Thoracic aorta (tissue), 2 donors: ENCODE results near the gene LSM7. TPM values are rescaled to one million over a fixed set of nuclear protein-coding genes. Genes with fewer than 3 reads are reported as not detected.

Source experiments
- ATAC-seq: fragments of 150-250 bp; one replicate; pipeline ENCODE4 v1.8.0; 2017; ENCODE audit warnings: low read depth; ENCODE audit not compliant: insufficient number of reproducible peaks, low FRiP score
- DNase-seq: peaks from one replicate; pipeline ENCODE4 v3.0.0-alpha.2; 2020; ENCODE audit warnings: low spot score
- H3K27ac ChIP-seq, 2 donors: fragments of 200-600 bp; sonication (generic); 1 replicate in 1 of 2; 2 replicates in 1 of 2; pipeline ENCODE4 v1.5.1; 2016; ENCODE audit warnings: mild to moderate bottlenecking in 2 of 2, moderate library complexity in 2 of 2
- H3K27me3 ChIP-seq: fragments of 200-600 bp; sonication (generic); replicated peaks from 2 replicates; pipeline ENCODE4 v1.6.0; 2016; ENCODE audit warnings: mild to moderate bottlenecking; ENCODE audit not compliant: insufficient read depth
- H3K36me3 ChIP-seq: fragments of 200-600 bp; sonication (generic); one replicate; pipeline ENCODE4 v1.5.1; 2016
- H3K4me1 ChIP-seq, 2 donors: fragments of 200-600 bp; sonication (generic); 1 replicate in 1 of 2; 2 replicates in 1 of 2; pipeline versions ENCODE4 v1.5.1 to v1.6.0; 2016; ENCODE audit warnings: low read depth in 2 of 2, mild to moderate bottlenecking in 1 of 2; ENCODE audit not compliant: control insufficient read depth in 1 of 2
- H3K4me3 ChIP-seq: fragments of 200-600 bp; sonication (generic); 2 replicates; pipeline ENCODE4 v1.5.1; 2016; ENCODE audit warnings: mild to moderate bottlenecking
- H3K9me3 ChIP-seq: fragments of 200-600 bp; sonication (generic); 2 replicates; pipeline ENCODE4 v1.5.1; 2016
- CTCF ChIP-seq: fragments of 200-600 bp; sonication (generic); IDR thresholded peaks from one replicate; pipeline ENCODE4 v1.5.1; 2019; ENCODE audit warnings: antibody characterized with exemption
- total RNA-seq, 2 donors: library from RNA; depleted of rRNA; stranded (reverse); fragments of >200 nt; gene quantifications; one replicate each; pipeline versions ENCODE4 v1.1.0 to v1.2.3, GENCODE V29; 2016

The LSM7 gene
- total RNA-seq, 2 donors from 2014 or later: 35.5 to 38.8 TPM

- TF ChIP-seq CTCF: no peak
- ATAC-seq (no peak), DNase-seq (no peak)
- H3K36me3 ChIP-seq: no peaks in the 10 kb centered on the region
- peaks cover 9 to 27% of the 10 kb centered on the region in 2 donors for H3K4me1 ChIP-seq
- no peaks in the 10 kb centered on the region for H3K9me3 ChIP-seq
- no peak overlapping the region for H3K27ac ChIP-seq
- no peaks in the 10 kb centered on the region for H3K27me3 ChIP-seq
- H3K4me3 ChIP-seq: no peak overlapping the region
Measured at GRCh38 chr19:2333807-2334211, 5.4 kb upstream of the LSM7 start.

GRCh38 chr19:2333027-2333806, 4.8 kb upstream of the LSM7 start:
- Histone ChIP-seq H3K27me3 (no peaks in the 10 kb centered on the region), H3K4me3 (no peak overlapping the region), H3K27ac (no peak overlapping the region), H3K4me1 (peaks cover 9 to 27% of the 10 kb centered on the region in 2 donors), H3K36me3 (no peaks in the 10 kb centered on the region), H3K9me3 (no peaks in the 10 kb centered on the region)
- ATAC-seq (no peak), DNase-seq (no peak)
- no peak for TF ChIP-seq CTCF

- no peak overlapping the region for H3K27ac ChIP-seq
- H3K4me1 ChIP-seq: peaks cover 10 to 32% of the 10 kb centered on the region in 2 donors
- no peak for DNase-seq
- H3K9me3 ChIP-seq: no peaks in the 10 kb centered on the region
- H3K27me3 ChIP-seq: no peaks in the 10 kb centered on the region
- ATAC-seq: no peak
- no peaks in the 10 kb centered on the region for H3K36me3 ChIP-seq
- no peak overlapping the region for H3K4me3 ChIP-seq
- TF ChIP-seq CTCF: no peak
Measured at GRCh38 chr19:2332341-2333026, 4.1 kb upstream of the LSM7 start.

GRCh38 chr19:2331601-2332246, 3.3 kb upstream of the LSM7 start:
- no peak for TF ChIP-seq CTCF
- Histone ChIP-seq H3K4me3 (no peak overlapping the region), H3K27ac (no peak overlapping the region)

GRCh38 chr19:2330632-2331284, 2.4 kb upstream of the LSM7 start:
- ATAC-seq: no peak
- Histone ChIP-seq H3K4me1 (peaks cover 12 to 45% of the 10 kb centered on the region in 2 donors), H3K27me3 (no peaks in the 10 kb centered on the region), H3K9me3 (no peaks in the 10 kb centered on the region), H3K36me3 (no peaks in the 10 kb centered on the region), H3K4me3 (no peak overlapping the region), H3K27ac (no peak overlapping the region)
- no peak for DNase-seq
- no peak for TF ChIP-seq CTCF

More at GRCh38 chr19:2331601-2332246, 3.3 kb upstream of the LSM7 start:
- no peak for ATAC-seq
- peaks cover 12 to 39% of the 10 kb centered on the region in 2 donors for H3K4me1 ChIP-seq
- H3K36me3 ChIP-seq: no peaks in the 10 kb centered on the region
- no peak for DNase-seq
- no peaks in the 10 kb centered on the region for H3K27me3 ChIP-seq
- H3K9me3 ChIP-seq: no peaks in the 10 kb centered on the region
